Activated T-cell treated with anti-CD3 and anti-CD28 coated beads for 4 hours (primary cell): ENCODE results near the gene CEP57L1.
"Not testable (repeated sequence)": the region's sequence is repeated elsewhere in the genome, so short reads cannot be mapped to it uniquely, and the experiment has no call there.

Source experiments
- DNase-seq: peaks from one replicate; pipeline ENCODE4 v3.0.0-alpha.2; 2020

The CEP57L1 gene

DNA sequence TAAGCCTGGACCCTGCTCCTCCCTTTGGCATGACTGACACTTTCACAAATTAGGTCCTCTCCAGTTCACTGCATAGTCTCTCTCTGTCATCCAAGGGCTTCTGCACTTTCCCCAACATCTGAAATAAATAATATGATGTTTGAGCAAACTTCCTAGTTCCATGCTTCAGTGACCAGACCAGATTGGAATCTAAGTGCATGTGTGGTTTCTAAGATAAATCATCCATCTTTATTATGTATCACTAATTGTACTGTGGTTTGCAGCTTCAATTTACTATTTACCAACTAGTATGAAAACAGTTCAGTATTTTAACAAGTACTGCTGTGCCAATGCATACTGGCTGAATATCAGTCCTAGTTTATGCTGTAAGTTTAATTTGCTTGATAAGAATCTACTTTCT lies 19.4 kb upstream of the CEP57L1 start:
- no peak for DNase-seq

DNA sequence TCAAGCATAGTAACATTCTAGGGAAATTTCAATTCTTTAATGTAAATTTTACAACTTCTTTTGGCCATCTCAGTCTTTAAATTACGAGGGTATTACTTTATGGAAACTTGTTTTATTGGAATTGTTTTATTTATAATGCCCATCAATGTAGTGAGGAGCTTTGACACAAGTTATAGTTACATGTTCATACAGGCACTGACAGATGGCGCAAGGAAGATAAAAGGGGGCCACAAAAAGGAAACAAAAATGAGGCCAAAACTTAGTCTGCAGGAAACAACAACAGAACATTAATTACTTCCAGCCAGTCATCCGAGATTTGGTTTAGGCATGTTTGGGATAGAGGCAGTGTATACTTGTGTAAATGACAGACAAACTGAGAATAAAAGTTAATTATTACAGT lies 18.9 kb upstream of the CEP57L1 start:
- no peak for DNase-seq

DNA sequence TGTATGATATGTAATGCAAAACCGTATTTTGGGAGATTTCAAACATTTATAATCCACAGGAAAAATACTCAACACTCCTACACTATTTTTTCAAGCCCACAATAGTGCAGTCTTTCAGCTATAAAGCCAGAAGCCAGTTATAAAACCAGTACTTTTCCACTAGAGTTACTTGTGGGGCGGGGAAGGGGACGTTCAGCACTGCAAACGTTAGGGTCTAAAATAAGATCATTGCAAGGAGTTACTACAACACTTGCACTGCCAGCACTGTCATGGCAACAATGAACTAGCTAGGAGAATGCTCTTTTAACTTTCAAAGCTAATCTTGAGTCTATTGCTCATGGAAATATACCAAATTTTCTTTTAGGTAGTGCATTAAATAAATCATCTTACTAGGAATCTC lies 15.3 kb upstream of the CEP57L1 start:
- DNase-seq, result no peak

DNA sequence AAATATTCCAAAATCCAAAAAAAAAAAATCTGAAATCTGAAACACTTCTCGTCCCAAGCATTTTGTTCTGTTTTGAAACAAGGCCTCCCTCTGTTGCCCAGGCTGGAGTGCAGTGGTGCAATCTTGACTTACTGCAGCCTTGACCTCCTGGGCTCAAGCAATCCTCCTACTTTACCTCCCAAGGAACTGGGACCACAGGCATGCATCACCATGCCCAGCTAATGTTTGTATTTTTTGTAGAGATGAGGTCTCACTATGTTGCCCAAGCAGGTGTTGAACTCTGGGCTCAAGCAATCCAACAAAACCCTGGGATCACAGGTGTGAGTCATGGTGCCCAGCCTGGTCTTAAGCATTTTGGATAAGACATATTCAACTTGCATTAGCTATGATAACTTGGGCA lies 14.3 kb upstream of the CEP57L1 start:
- no peak for DNase-seq

DNA sequence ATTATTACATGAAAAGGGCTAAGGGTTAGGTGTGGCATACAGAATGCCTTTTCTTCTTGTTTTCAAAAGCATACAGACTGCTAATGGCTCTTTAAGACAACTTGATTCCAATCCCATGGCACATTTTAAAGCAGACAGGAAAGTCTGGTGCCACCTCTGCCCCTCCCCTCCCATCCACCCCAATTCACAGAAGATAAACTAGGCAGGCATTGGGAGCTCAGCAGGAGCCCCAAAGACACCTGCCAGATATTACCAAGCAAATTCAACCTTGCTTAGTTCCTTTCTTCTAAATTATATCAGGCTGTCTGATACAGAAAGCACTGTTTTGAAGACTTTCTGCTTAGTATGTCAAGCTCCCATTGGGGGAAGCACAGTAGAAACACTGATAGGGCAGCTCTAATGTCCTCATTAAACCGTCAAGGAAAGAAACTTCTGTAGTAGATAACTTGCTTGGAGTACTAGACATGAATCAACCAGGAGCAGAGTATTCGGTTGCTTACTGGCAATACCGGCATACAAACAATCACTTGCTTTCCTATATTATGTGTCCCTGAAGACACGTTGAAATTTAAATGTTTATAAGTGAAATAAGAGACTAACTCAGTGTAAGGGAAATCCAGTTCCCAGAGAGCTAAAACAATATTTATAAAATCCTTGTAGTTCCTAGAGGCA lies 13.7 kb upstream of the CEP57L1 start:
- DNase-seq, result no peak

DNA sequence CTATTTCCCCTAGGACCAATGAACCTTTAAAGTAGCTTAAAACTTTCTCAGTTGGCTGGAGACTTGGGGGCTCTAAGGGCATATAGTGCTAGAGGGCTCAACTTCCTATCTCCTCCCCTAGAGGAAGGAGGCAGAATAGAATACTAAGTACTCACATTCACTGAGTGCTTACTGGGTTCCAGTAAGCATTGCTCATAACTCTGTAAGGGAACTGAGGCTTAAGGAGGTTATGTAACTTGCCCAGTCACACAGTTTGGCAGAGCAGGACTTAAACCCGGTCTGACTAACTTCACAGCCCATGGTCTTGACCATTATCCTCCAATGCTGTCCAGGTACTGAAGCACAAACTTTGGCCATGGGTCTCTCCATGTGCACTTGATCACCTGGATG lies 13.1 kb upstream of the CEP57L1 start:
- DNase-seq, result no peak

DNA sequence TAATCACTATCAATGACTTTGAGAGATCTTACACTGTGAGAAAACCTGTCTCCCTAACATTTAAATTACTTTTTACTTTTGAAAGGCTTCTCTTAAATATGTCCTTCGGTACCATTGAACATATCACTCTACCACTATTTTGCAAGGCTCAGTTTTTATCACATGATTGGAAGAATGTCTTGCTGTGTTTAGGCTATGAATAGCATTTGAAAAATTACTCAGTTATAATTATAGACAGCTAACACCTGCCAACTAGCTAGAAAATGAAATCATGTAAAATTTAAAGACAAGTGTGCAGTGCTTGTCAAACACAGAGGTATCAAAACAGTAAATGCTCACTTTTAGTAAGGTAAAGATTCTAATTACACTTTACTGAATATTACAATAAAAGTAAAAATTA lies 11.7 kb upstream of the CEP57L1 start:
- no peak for DNase-seq

DNA sequence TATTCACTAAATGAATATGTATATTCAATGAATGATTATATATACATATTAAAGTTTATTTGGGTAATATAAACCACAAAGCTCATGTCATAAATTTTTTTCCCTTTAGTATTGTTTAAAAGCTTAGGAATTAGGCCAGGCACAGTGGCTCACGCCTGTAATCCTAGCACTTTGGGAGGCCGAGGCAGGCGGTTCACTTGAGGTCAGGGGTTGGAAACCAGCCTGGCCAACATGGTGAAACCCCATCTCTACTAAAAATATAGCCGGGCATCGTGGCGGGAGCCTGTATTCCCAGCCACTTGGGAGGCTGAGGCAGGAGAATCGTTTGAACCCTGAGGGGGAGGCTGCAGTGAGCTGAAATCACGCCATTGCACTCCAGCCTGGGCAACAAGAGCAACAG lies 11.2 kb upstream of the CEP57L1 start:
- not testable (repeated sequence) for DNase-seq

DNA sequence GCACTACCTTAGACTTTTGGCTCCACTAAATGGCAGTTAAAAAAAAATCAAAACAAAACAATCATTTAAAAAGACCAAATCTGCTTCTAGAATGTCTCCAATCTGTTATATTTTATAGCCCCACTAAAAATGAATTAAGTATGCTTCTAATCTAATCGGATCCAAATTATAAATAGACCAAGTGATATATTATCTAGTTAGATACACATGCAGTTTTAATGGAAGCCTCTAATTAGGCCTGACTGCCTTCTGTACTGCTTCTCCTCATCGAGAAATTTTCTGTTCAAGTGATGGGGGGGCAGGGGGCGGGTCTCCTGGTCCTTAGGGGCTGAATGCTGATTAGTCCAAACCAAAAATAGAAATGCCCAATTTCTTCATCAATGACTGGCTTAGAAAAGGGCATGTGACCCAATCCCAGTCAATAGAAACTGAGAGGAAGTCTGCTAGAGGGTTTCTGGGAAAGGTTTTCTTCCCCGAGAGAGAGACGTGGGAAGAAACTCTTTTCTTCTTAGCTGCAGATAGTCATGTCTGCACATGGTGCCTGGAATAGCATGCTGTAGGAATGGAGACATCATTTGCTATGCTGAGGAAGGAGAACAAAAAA lies 7.5 kb upstream of the CEP57L1 start:
- DNase-seq, result no peak

DNA sequence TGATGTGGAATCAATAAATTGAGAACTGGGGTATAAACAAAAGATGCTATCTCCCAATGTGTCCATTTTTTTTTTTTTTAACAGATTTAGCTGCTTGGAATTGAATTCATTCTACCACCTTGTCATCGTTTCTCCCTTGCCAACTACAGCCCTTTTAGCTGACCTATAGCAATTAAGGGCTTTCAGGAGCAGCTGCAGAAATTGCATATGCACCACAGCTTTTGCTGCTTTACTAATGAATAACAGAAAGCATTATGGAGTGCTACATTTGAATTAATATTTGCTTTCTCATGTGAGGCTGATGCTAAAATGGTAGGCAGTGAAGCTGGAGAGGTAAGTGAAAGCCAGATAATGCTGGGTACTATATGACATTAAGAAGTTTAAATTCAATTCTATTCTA lies 6.3 kb upstream of the CEP57L1 start:
- DNase-seq, result no peak

DNA sequence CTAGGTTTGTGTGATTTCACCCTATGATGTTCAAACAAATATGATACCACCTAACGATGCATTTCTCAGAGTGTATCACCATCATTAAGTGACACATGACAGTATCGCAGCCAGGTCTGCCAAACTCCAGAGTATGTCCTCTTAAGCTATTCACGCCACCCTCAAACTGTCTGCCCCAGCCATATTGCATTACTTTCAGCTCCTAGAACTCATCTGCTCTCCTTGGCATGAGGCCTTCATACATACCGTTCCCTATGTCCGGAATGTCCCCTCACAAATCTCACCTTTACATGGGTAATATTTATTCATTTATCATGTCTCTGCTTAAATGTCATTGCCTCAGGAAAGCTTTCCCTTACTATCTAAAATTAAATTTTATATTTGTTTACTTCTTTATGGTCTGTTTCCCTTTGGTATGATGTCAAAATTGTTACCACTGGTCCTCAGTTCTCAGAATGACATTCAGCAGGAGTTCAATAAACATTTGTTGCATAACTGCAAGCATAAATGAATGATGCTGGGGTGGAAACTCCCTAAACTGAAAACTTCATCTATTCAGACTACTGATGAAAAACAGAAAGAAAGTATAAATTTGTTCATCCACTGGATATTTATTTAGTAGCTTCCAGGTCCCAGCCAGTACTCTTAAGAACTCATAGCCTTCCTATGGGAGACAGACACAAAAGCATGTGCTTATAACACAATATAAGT lies 3.8 kb upstream of the CEP57L1 start:
- no peak for DNase-seq

DNA sequence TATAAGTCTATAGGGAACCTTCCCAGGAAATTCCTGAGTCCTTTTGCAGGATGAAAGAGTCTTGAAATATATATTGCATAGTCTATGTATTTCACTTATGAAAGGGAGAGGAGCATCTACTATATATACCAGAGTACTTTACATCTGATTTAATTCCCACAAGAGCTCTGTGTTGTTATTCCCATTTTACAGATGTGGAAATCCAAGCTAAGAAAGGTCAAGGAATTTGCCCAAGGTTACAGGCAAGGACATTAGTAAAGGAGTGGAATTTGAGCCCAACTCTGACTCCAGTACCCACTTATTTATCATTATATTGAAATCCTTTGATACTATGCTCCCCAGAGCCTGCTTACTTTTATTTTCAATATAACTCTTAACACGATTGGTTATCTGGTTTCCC lies 3.2 kb upstream of the CEP57L1 start:
- no peak for DNase-seq

DNA sequence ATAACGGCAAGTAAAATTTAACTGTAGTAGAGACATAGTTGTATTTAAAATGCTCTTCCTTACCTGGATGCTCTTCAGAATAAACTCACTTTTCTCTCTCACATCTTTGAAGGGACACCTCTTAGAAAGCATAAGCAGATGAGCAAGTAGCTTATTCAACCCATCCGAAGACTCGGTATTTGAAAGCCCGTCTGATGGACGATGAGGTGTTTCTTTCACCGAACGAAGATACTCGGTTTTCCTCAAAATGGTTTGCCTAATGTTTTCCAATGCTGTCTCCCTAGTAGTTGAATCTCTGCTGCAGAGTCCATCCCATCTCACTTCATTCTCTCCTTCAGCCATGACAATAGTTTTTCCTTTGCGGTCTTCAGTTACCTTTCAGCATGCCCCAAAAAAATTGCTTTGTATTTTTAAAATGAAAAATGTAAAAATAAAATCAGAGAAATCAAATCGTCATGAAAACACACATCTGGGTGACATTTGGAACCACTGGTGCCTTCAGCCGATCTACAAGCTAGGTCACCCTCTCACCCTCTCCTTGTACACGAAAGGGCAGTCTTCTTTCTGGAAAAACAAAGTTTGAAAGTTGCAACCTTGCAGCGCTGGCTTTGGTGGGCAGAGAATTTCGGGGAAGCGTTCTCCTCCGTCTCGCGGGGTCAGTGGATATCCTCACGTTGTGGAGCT lies 1.4 kb upstream of the CEP57L1 start:
- DNase-seq, result no peak

DNA sequence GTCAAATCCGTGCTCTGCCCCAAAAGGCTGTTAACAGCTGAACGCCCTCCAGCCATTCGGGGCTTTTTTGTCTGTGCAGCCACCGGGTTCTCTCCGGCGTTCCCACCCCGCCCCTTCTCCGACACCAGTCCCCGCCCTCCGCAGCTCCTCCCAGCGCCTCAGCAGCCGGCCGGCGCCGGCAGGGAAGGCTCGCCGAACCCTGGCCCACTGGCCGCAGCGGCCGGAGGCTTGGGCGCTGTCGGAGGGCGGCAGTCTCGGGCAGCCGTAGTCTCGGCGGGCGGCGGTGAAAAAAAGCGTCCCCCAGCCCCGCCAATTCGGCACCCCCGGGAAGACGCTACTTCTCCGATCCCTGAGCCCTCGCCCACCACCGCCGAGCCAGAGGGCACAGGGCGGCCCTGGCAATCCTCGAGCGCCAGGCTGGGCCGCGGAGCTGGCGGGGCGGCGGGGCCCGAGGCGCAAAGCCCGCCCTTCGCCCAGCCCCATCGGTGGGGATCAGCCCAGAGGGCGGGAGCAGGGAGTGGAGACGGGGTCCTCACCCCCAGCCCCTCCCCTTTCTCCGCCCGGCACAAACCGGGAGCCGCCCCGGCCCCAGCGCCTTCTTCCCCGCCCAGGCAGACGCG lies 781 bp upstream of the CEP57L1 start, which contains the start of gene SESN1:
Gene SESN1 (minus strand): TSS at position 431 of the 620 bp plus-strand sequence. CDS start 773 bp downstream, outside the sequence.
- DNase-seq, result peak; percentile 73

DNA sequence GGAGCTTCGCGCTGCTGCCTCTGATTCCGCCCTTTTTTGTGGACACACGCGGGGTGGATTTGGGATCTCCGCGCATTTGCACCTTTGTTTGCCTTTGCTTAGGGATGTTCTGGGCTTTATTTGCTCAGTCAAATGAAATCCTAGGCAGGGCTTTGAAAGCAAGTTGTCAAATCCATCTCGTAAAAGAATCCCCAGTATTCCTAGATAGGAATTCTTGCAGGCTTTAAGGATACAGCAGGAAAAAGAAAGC lies 453 bp downstream of the CEP57L1 start:
- no peak for DNase-seq

DNA sequence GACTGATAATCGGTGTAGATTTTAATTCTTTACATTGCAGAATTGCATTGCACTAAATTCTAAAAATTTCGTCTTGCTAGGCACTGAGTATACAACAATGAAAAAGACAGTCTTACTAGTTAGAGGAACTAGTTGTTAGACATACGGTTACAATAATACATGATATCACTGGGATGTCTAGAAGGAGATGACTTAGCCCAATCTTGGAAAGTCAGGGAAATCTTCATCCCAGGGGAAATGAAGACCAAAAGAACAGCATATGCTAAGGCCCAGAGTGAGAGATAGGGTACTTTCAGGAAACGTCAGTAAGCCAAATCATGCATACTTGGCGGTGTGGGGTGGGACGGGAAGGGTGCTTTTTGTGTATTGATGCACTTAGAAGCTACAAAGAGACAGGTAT lies 901 bp downstream of the CEP57L1 start:
- DNase-seq, result no peak

DNA sequence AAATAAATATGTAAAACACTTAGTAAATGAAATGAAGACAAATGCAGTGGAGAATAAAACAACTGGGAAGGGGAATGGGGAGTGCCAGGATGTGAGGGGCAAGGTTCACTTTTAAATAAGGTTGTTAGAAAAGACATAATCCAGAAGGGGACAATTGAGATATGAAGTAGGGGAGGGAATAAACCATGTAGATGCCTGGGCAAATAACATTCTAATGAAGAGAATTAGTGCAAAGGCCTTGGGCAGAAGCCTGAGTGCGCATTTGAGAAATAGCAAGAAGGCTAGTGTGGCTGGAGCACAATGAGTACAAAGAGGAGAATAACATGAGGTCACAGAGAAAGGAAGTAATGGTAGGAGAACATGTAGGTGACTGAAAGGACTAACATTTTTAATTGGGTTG lies 2.4 kb downstream of the CEP57L1 start:
- DNase-seq, result no peak

DNA sequence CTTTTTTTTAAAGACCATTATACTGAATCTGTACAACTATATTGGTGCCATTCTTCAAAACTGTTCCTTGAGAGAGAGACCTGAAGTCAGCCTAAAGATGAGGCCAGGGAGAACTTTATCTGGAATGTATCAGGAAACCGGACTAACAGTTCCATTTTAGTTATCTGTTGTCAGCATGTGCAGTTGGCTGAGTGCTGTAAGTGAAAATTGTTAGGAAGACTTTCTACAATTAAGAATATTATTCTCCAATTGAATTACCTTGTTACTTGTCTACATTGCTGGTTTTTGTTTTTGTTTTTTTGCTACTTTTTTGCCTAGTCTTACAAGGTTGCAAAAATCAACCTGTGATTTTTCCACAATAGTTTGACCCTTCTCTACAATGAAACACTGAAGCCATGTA lies 7.5 kb downstream of the CEP57L1 start:
- DNase-seq, result no peak

DNA sequence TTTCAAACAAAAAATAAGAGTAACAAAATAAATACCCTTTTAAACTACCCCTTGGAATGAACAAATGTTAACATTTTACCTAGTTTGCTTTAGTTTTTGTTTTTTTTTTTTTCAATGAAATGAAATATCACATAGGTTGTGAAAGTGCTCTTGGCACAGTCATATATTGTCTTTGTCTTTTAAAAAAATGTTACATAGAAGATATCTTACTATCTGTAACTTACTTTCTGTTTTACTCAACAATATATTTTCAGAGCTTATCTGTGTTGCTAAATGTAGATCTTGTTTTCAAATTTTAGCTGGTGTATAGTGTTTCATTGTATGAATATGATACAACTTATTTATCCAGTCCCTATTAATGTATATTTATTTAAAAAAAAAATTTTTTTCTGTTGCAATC lies 8.6 kb downstream of the CEP57L1 start:
- no peak for DNase-seq

DNA sequence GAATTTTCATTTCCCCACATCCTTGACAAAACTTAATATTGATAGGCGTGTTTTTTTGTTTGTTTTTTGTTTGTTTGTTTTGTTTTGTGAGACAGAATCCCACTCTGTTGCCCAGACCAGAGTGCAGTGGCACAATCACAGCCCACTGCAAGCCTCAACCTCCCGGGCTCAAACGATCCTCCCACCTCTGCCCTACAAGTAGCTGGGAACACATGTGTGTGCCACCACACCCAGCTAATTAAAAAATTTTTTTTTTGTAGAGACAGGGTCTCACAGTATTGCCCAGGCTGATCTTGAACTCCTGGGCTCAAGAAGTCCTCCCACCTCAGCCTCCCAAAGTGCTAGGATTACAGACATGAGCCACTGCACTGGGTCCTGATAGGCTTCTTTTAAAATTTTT lies 9.2 kb downstream of the CEP57L1 start:
- DNase-seq, result no peak

DNA sequence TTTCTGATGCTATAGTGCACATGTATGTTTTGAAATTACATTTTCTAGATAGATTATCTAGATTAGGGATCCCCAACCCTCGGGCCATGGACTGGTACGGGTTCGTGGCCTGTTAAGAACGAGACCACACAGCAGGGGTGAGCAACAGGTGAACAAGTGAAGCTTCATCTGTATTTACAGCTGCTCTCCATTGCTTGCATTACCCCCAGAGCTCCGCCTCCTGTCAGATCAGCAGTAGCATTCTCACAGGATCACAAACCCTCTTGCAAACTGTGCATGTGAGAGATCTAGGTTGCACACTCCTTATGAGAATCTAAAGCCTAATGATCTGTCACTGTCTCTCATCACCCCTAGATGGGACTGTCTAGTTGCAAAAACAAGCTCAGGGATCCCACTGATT lies 10.4 kb downstream of the CEP57L1 start:
- no peak for DNase-seq

DNA sequence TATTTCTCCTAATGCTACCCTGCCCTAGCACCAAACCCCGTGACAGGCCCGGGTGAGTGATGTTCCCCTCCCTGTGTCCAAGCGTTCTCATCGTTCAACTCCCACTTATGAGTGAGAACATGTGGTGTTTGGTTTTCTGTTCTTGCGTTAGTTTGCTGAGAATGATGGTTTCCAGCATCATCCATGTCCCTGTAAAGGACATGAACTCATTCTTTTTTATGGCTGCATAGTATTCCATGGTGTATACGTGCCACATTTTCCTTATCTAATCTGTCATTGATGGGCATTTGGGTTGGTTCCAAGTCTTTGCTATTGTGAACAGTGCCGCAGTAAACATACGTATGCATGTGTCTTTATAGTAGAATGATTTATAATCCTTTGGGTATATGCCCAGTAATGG lies 14.4 kb downstream of the CEP57L1 start:
- DNase-seq, result not testable (repeated sequence)

DNA sequence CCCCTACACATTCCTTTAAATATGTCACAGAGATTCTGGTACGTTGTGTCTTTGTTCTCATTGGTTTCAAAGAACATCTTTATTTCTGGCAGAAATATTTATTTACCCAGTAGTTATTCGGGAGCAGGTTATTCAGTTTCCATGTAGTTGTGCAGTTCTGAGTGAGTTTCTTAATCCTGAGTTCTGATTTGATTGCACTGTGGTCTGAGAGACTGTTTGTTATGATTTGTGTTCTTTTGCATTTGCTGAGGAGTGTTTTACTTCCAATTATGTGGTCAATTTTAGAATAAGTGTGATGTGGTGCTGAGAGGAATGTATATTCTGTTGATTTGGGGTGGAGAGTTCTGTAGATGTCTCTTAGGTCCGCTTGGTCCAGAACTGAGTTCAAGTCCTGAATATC lies 17.4 kb downstream of the CEP57L1 start:
- not testable (repeated sequence) for DNase-seq
